IMR-90 (cell line): ENCODE results near the gene RAET1G. TPM values are rescaled to one million over a fixed set of nuclear protein-coding genes. Genes with fewer than 3 reads are reported as not detected.

Experiments used
- ATAC-seq: fragments of 200-7000 bp; cut with Tn5 transposase; 2 replicates; pipeline ENCODE4 v1.9.1; 2020; ENCODE audit warnings: low read depth, mild to moderate bottlenecking, moderate library complexity
- BruUV-seq: library from RNA; stranded (reverse); fragments of 400-500 nt; replicated peaks from 2 replicates; lab custom pipeline; 2021; lab: Mats Ljungman, UMichigan
- CTCF ChIA-PET: fragments of 300-600 bp; formaldehyde crosslinking; extraction: SDS; loops from one replicate; lab custom pipeline; 2021; ENCODE audit warnings: antibody characterized with exemption; lab: Yijun Ruan, JAX
- POLR2A ChIA-PET: fragments of 300-600 bp; sonication (Branson Sonifier 250); formaldehyde crosslinking; loops from one replicate; lab custom pipeline; 2022; ENCODE audit warnings: antibody characterized with exemption; ENCODE audit not compliant: unreplicated experiment; lab: Charles Lee
- DNase-seq: peaks from one replicate; pipeline ENCODE4 v3.0.0; 2013
- H2AFZ ChIP-seq: replicated peaks from 2 replicates; pipeline ENCODE3; 2013; ENCODE audit warnings: low read length, mild to moderate bottlenecking; ENCODE audit not compliant: poor library complexity
- H2AK5ac ChIP-seq: 2 replicates; pipeline ENCODE4 v1.6.1; 2013; ENCODE audit warnings: low read depth, low read length, inconsistent platforms
- H2AK9ac ChIP-seq: replicated peaks from 2 replicates; pipeline ENCODE3; 2013; ENCODE audit warnings: mild to moderate bottlenecking, low read depth, low read length, moderate library complexity; ENCODE audit not compliant: poor library complexity
- H2BK120ac ChIP-seq: 2 replicates; pipeline ENCODE4 v1.6.1; 2013; ENCODE audit warnings: low read depth, low read length, inconsistent platforms
- H2BK15ac ChIP-seq: 3 replicates; pipeline ENCODE4 v1.6.1; 2013; ENCODE audit warnings: low read depth, low read length, inconsistent platforms
- H2BK20ac ChIP-seq: 2 replicates; pipeline ENCODE4 v1.6.1; 2013; ENCODE audit warnings: low read depth, mild to moderate bottlenecking, inconsistent platforms, low read length, moderate library complexity
- H2BK5ac ChIP-seq: 2 replicates; pipeline ENCODE4 v1.6.1; 2013; ENCODE audit warnings: mild to moderate bottlenecking, low read depth, low read length, inconsistent platforms; ENCODE audit not compliant: poor library complexity, severe bottlenecking
- H3K14ac ChIP-seq: replicated peaks from 2 replicates; pipeline ENCODE4 v1.6.1; 2013; ENCODE audit warnings: low read depth, low read length, inconsistent platforms
- H3K18ac ChIP-seq: 2 replicates; pipeline ENCODE4 v1.6.1; 2013; ENCODE audit warnings: low read depth, low read length, control low read depth
- H3K23ac ChIP-seq: 2 replicates; pipeline ENCODE4 v1.6.1; 2013; ENCODE audit warnings: low read depth, low read length, inconsistent platforms
- H3K27ac ChIP-seq: 2 replicates; pipeline ENCODE4 v1.5.1; 2013; ENCODE audit warnings: mild to moderate bottlenecking, control low read depth, low read length; ENCODE audit not compliant: insufficient read depth
- H3K27me3 ChIP-seq: 2 replicates; pipeline ENCODE4 v1.6.1; 2013; ENCODE audit warnings: low read length; ENCODE audit not compliant: control insufficient read depth, insufficient read depth
- H3K36me3 ChIP-seq: 2 replicates; pipeline ENCODE4 v1.6.1; 2013; ENCODE audit warnings: low read length, mixed read lengths; ENCODE audit not compliant: control insufficient read depth, insufficient read depth
- H3K4ac ChIP-seq: 2 replicates; pipeline ENCODE4 v1.6.1; 2013; ENCODE audit warnings: low read depth, low read length, inconsistent platforms
- H3K4me1 ChIP-seq: 2 replicates; pipeline ENCODE4 v1.6.1; 2013; ENCODE audit warnings: low read length, mixed read lengths; ENCODE audit not compliant: control insufficient read depth, insufficient read depth
- H3K4me2 ChIP-seq: 2 replicates; pipeline ENCODE4 v1.6.1; 2013; ENCODE audit warnings: low read depth, mild to moderate bottlenecking, control low read depth, low read length, moderate library complexity
- H3K4me3 ChIP-seq: 2 replicates; pipeline ENCODE4 v1.5.1; 2013; ENCODE audit warnings: low read depth, mild to moderate bottlenecking, control low read depth, low read length, moderate library complexity; ENCODE audit not compliant: insufficient read depth
- H3K56ac ChIP-seq: 2 replicates; pipeline ENCODE4 v1.6.1; 2013; ENCODE audit warnings: low read length, inconsistent platforms; ENCODE audit not compliant: insufficient read depth; ENCODE audit errors: extremely low read depth
- H3K79me1 ChIP-seq, 2 experiments: 2 replicates each; pipeline ENCODE4 v1.6.1; 2013; ENCODE audit warnings: low read length in 2 of 2, inconsistent platforms in 1 of 2, low read depth in 1 of 2
- H3K9ac ChIP-seq: 2 replicates; pipeline ENCODE4 v1.6.1; 2013; ENCODE audit warnings: low read depth, low read length, control low read depth
- H3K9me1 ChIP-seq: 2 replicates; pipeline ENCODE4 v1.6.1; 2013; ENCODE audit warnings: low read length, inconsistent platforms; ENCODE audit not compliant: insufficient read depth
- H3K9me3 ChIP-seq: 2 replicates; pipeline ENCODE4 v1.6.1; 2013; ENCODE audit warnings: low read length; ENCODE audit not compliant: control insufficient read depth, insufficient read depth
- H4K20me1 ChIP-seq: 2 replicates; pipeline ENCODE4 v1.6.1; 2013; ENCODE audit warnings: low read length, inconsistent platforms; ENCODE audit not compliant: insufficient read depth
- H4K5ac ChIP-seq: 2 replicates; pipeline ENCODE4 v1.6.1; 2013; ENCODE audit warnings: mild to moderate bottlenecking, low read depth, low read length, control low read depth
- H4K8ac ChIP-seq, 2 experiments: 2 replicates each; pipeline ENCODE4 v1.6.1; 2013; ENCODE audit warnings: low read depth in 2 of 2, low read length in 2 of 2, control low read depth in 1 of 2, inconsistent platforms in 1 of 2
- H4K91ac ChIP-seq: 2 replicates; pipeline ENCODE4 v1.6.1; 2013; ENCODE audit warnings: low read depth, low read length, inconsistent platforms; ENCODE audit not compliant: insufficient read depth
- BHLHE40 ChIP-seq: fragments of 150-350 bp; IDR thresholded peaks from 2 replicates; pipeline ENCODE4 v1.6.1; 2016; ENCODE audit warnings: mild to moderate bottlenecking, low read depth, low read length
- CTCF ChIP-seq: conservative IDR thresholded peaks from 2 replicates; pipeline ENCODE4 v1.5.1; 2012; ENCODE audit warnings: mild to moderate bottlenecking, low read depth, low read length, improper control_type of control experiment
- NFE2L2 ChIP-seq: fragments of 150-350 bp; IDR thresholded peaks from 2 replicates; pipeline ENCODE4 v1.6.1; 2016; ENCODE audit warnings: low read depth, mild to moderate bottlenecking, low read length
- RAD21 ChIP-seq: IDR thresholded peaks from 2 replicates; pipeline ENCODE4 v1.6.1; 2012; ENCODE audit warnings: low read length, improper control_type of control experiment
- RFX5 ChIP-seq: IDR thresholded peaks from 2 replicates; pipeline ENCODE4 v1.8.0; 2012; ENCODE audit warnings: low read depth, mild to moderate bottlenecking, low read length, moderate library complexity
- WGBS, 2 experiments: methylation state at CpG; one replicate each; pipeline versions ENCODE4 v1.1.5 to v1.1.7; 2013; ENCODE audit warnings: missing lambda C conversion rate in 2 of 2; ENCODE audit not compliant: insufficient read length in 1 of 2; ENCODE audit errors: extremely low coverage in 2 of 2; 5-methylcytosine and 5-hydroxymethylcytosine counted together
- dilution Hi-C: fragments of 300-500 bp; cut with HindIII; formaldehyde crosslinking; loops from one replicate; pipeline ENCODE4 v1.14.3; 2018; ENCODE audit warnings: low sequenced_read_pairs; ENCODE audit not compliant: unreplicated experiment
- in situ Hi-C: fragments of 300-500 bp; cut with MboI; formaldehyde crosslinking; loops from 3 replicates; pipeline ENCODE4 v1.14.3; 2019; ENCODE audit warnings: low sequenced_read_pairs, inconsistent platforms, mixed read lengths
- intact Hi-C: fragments of 100-400 bp; cut with micrococcal nuclease; formaldehyde crosslinking; loops from 2 replicates; pipeline ENCODE4 v1.10.0; 2022
- polyA plus RNA-seq, 3 experiments: library from polyadenylated mRNA; depleted of rRNA; stranded (reverse); fragments of >200 nt; gene quantifications; 2 replicates each; pipeline ENCODE4 v1.2.3, GENCODE V29; 2012; ENCODE audit warnings: low replicate concordance in 1 of 3
- total RNA-seq: library from RNA; depleted of rRNA; stranded (reverse); fragments of >200 nt; gene quantifications from 2 replicates; pipeline ENCODE4 v1.2.3, GENCODE V29; 2012

Gene RAET1G
- total and polyA plus RNA-seq, 2 of the 4 experiments (the other 2 are of a cell fraction) = 1.3 to 4.2 TPM

- Histone ChIP-seq H2BK120ac (no peak overlapping the region), H2BK20ac (no peak overlapping the region), H2BK15ac (no peak overlapping the region), H3K36me3 (no peaks in the 10 kb centered on the region), H3K9me3 (no peaks in the 10 kb centered on the region), H4K20me1 (no peaks in the 10 kb centered on the region), H3K27ac (no peak overlapping the region), H3K9me1 (no peaks in the 10 kb centered on the region), H3K14ac (no peak overlapping the region), H4K5ac (no peak overlapping the region), H3K4ac (no peak overlapping the region), H3K56ac (no peak overlapping the region), H3K4me3 (no peak overlapping the region), H3K79me1 (no peaks in the 10 kb centered on the region), H3K4me1 (peaks cover 3% of the 10 kb centered on the region; the same call in 1 of the 2 replicates), H3K27me3 (peaks cover 1% of the 10 kb centered on the region; the same call in 1 of the 2 replicates), H2AK9ac (no peak overlapping the region), H2BK5ac (no peak overlapping the region), H4K8ac (no peak overlapping the region), H3K4me2 (no peak overlapping the region), H3K9ac (no peak overlapping the region), H2AK5ac (no peak overlapping the region), H3K23ac (no peak overlapping the region), H2AFZ (no peak overlapping the region), H4K91ac (no peak overlapping the region), H3K18ac (no peak overlapping the region)
- intact Hi-C loops (no loop called here), in situ Hi-C loops (no loop called here), dilution Hi-C loops (no loop called here)
- CTCF ChIA-PET = interaction anchor here (0.7 kb wide), 1 partner anchor 49 kb away, joined by 7 read pairs; no protein-coding TSS in a partner anchor
- POLR2A ChIA-PET = no interaction called here
- BruUV-seq = no TSS peak
- TF ChIP-seq CTCF (no peak), BHLHE40 (no peak), NFE2L2 (no peak), RFX5 (no peak), RAD21 (no peak)
- no CpG with 5 or more reads among the region's 1 CpG for WGBS, 2 experiments
- no peak for ATAC-seq
- no peak for DNase-seq
Measured at GRCh38 chr6:149872233-149872632, 50.7 kb downstream of the RAET1G start.
